ENCODE measurements around the gene SPRR3.

SPRR3 gene
- total RNA-seq, result 0 reads per million in 3 donors

GRCh38 chr1:153001382-153001781 lies at the start of gene SPRR3:
TSS of gene SPRR3 (plus strand) at chr1:153001749. CDS start at chr1:153003021, 1,272 bp downstream.
- Histone ChIP-seq H3K27me3 (replicated peaks; ENCODE audit: control insufficient read depth, insufficient read depth, low read length, poor library complexity, severe bottlenecking) (no peaks in the 10 kb centered on the region), H3K9me3 (ENCODE audit: control insufficient read depth, low read length) (no peaks in the 10 kb centered on the region), H3K27ac (ENCODE audit: insufficient read depth, low read length, poor library complexity, severe bottlenecking) (no peak within 1 kb of the TSS), H3K36me3 (ENCODE audit: control insufficient read depth, insufficient read depth, low read length) (no peaks in the 10 kb centered on the region), H3K4me1 (ENCODE audit: control insufficient read depth, insufficient read depth, low read length, poor library complexity, severe bottlenecking) (no peaks in the 10 kb centered on the region), H3K4me3 (ENCODE audit: insufficient read depth, low read depth, low read length, poor library complexity, severe bottlenecking) (no peak within 1 kb of the TSS)
- DNase-seq, result no peak

- H3K4me3 ChIP-seq (ENCODE audit: insufficient read depth, low read depth, low read length, poor library complexity, severe bottlenecking), result no peak overlapping the region
- no peaks in the 10 kb centered on the region for H3K9me3 ChIP-seq (ENCODE audit: control insufficient read depth, low read length)
- no peak overlapping the region for H3K27ac ChIP-seq (ENCODE audit: insufficient read depth, low read length, poor library complexity, severe bottlenecking)
Measured at GRCh38 chr1:152953761-152954160, 47.8 kb upstream of the SPRR3 start.

DNA sequence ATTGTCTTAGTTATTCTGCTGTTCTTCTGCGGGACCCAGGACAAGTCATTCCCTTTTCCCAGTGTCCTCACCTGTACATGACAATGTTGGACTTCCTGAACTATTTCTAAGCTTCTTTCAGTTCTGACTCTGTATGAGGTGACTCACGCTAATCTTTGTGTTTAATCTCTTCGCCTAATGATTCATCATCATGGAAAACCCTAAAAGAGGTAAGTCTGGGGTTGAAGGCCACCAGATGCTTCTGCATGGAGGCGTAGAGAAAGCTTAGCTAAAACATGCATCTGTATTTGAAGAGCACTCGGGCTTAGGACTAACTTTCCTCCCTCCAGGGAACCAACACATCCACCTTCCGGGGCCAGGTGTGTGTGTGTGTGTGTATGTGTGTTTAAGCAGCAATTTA lies 47.1 kb upstream of the SPRR3 start:
- no peak for DNase-seq
- H3K36me3 ChIP-seq (ENCODE audit: control insufficient read depth, insufficient read depth, low read length), result no peaks in the 10 kb centered on the region
- H3K27me3 ChIP-seq (replicated peaks; ENCODE audit: control insufficient read depth, insufficient read depth, low read length, poor library complexity, severe bottlenecking), result no peaks in the 10 kb centered on the region
- no peak overlapping the region for H3K27ac ChIP-seq (ENCODE audit: insufficient read depth, low read length, poor library complexity, severe bottlenecking)
- no peak overlapping the region for H3K4me3 ChIP-seq (ENCODE audit: insufficient read depth, low read depth, low read length, poor library complexity, severe bottlenecking)
- no peaks in the 10 kb centered on the region for H3K9me3 ChIP-seq (ENCODE audit: control insufficient read depth, low read length)
- H3K4me1 ChIP-seq (ENCODE audit: control insufficient read depth, insufficient read depth, low read length, poor library complexity, severe bottlenecking), result no peaks in the 10 kb centered on the region

More at GRCh38 chr1:152953761-152954160, 47.8 kb upstream of the SPRR3 start:
- H3K36me3 ChIP-seq (ENCODE audit: control insufficient read depth, insufficient read depth, low read length), result no peaks in the 10 kb centered on the region
- DNase-seq, result no peak
- no peaks in the 10 kb centered on the region for H3K4me1 ChIP-seq (ENCODE audit: control insufficient read depth, insufficient read depth, low read length, poor library complexity, severe bottlenecking)
- H3K27me3 ChIP-seq (replicated peaks; ENCODE audit: control insufficient read depth, insufficient read depth, low read length, poor library complexity, severe bottlenecking), result no peaks in the 10 kb centered on the region

DNA sequence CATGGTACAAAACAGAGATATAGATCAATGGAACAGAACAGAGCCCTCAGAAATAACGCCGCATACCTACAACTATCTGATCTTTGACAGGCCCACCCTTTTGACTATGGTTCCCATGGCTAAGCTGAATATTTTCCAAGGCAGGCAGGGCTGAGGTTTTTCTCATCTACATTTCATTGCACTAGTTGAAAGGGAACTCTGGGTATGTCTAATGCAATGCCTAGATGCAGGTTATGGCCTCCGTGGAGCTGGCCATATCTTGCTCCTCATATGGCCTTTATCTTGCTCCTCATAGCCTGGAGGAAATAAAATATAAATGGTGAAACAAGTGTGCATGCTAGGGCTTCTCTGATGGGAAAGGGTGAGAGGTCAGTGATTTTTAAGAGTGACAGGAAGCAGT lies 44.0 kb upstream of the SPRR3 start:
- Histone ChIP-seq H3K27ac (ENCODE audit: insufficient read depth, low read length, poor library complexity, severe bottlenecking) (no peak overlapping the region), H3K4me1 (ENCODE audit: control insufficient read depth, insufficient read depth, low read length, poor library complexity, severe bottlenecking) (no peaks in the 10 kb centered on the region), H3K4me3 (ENCODE audit: insufficient read depth, low read depth, low read length, poor library complexity, severe bottlenecking) (no peak overlapping the region), H3K36me3 (ENCODE audit: control insufficient read depth, insufficient read depth, low read length) (no peaks in the 10 kb centered on the region), H3K27me3 (replicated peaks; ENCODE audit: control insufficient read depth, insufficient read depth, low read length, poor library complexity, severe bottlenecking) (no peaks in the 10 kb centered on the region), H3K9me3 (ENCODE audit: control insufficient read depth, low read length) (no peaks in the 10 kb centered on the region)
- DNase-seq, result no peak

- DNase-seq, result no peak
- no peaks in the 10 kb centered on the region for H3K9me3 ChIP-seq (ENCODE audit: control insufficient read depth, low read length)
- no peak overlapping the region for H3K27ac ChIP-seq (ENCODE audit: insufficient read depth, low read length, poor library complexity, severe bottlenecking)
- H3K4me1 ChIP-seq (ENCODE audit: control insufficient read depth, insufficient read depth, low read length, poor library complexity, severe bottlenecking), result no peaks in the 10 kb centered on the region
- no peaks in the 10 kb centered on the region for H3K27me3 ChIP-seq (replicated peaks; ENCODE audit: control insufficient read depth, insufficient read depth, low read length, poor library complexity, severe bottlenecking)
- H3K4me3 ChIP-seq (ENCODE audit: insufficient read depth, low read depth, low read length, poor library complexity, severe bottlenecking), result no peak overlapping the region
- H3K36me3 ChIP-seq (ENCODE audit: control insufficient read depth, insufficient read depth, low read length), result no peaks in the 10 kb centered on the region
Measured at GRCh38 chr1:152959273-152959672, 42.3 kb upstream of the SPRR3 start.

GRCh38 chr1:152959801-152960451 lies 41.6 kb upstream of the SPRR3 start:
- no peaks in the 10 kb centered on the region for H3K4me1 ChIP-seq (ENCODE audit: control insufficient read depth, insufficient read depth, low read length, poor library complexity, severe bottlenecking)
- no peak for DNase-seq
- no peaks in the 10 kb centered on the region for H3K9me3 ChIP-seq (ENCODE audit: control insufficient read depth, low read length)
- no peak overlapping the region for H3K27ac ChIP-seq (ENCODE audit: insufficient read depth, low read length, poor library complexity, severe bottlenecking)
- no peaks in the 10 kb centered on the region for H3K27me3 ChIP-seq (replicated peaks; ENCODE audit: control insufficient read depth, insufficient read depth, low read length, poor library complexity, severe bottlenecking)
- H3K4me3 ChIP-seq (ENCODE audit: insufficient read depth, low read depth, low read length, poor library complexity, severe bottlenecking), result no peak overlapping the region
- no peaks in the 10 kb centered on the region for H3K36me3 ChIP-seq (ENCODE audit: control insufficient read depth, insufficient read depth, low read length)

DNA sequence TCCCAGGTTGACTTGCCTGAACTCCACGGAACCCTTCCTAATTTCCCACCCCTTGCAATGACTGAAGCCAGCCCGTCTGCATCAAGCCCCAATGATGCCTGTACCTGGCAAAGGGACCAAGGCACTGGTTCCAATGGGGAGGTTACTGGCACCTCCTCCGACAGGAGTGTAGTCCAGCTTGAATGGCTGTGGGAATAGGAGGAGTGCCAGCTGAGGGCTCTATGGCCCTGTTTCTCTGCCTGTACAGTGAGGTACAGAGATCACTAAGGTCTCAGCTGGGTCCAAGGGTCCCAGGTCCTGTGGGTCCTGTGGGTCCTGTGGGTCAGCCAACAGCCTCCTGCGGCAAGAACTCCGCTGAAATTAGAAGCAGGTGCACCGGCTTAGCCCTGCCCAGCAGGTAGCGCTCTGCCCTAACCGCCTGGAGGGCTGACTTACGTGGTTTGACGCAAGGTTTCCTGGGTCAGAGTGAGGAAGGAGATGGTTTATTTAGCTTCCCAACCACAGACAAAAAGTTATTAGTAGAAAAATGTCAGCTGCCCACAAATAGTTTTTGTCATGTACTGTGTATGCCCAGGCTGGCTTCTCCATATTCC lies 41.0 kb upstream of the SPRR3 start:
- no peak for DNase-seq
- Histone ChIP-seq H3K27ac (ENCODE audit: insufficient read depth, low read length, poor library complexity, severe bottlenecking) (no peak overlapping the region), H3K27me3 (replicated peaks; ENCODE audit: control insufficient read depth, insufficient read depth, low read length, poor library complexity, severe bottlenecking) (no peaks in the 10 kb centered on the region)

GRCh38 chr1:152961226-152961891 lies 40.2 kb upstream of the SPRR3 start:
- Histone ChIP-seq H3K4me1 (ENCODE audit: control insufficient read depth, insufficient read depth, low read length, poor library complexity, severe bottlenecking) (no peaks in the 10 kb centered on the region), H3K9me3 (ENCODE audit: control insufficient read depth, low read length) (no peaks in the 10 kb centered on the region), H3K27me3 (replicated peaks; ENCODE audit: control insufficient read depth, insufficient read depth, low read length, poor library complexity, severe bottlenecking) (no peaks in the 10 kb centered on the region), H3K36me3 (ENCODE audit: control insufficient read depth, insufficient read depth, low read length) (no peaks in the 10 kb centered on the region), H3K27ac (ENCODE audit: insufficient read depth, low read length, poor library complexity, severe bottlenecking) (no peak overlapping the region), H3K4me3 (ENCODE audit: insufficient read depth, low read depth, low read length, poor library complexity, severe bottlenecking) (no peak overlapping the region)
- no peak for DNase-seq

More for the DNA sequence above, 41.0 kb upstream of the SPRR3 start:
- Histone ChIP-seq H3K36me3 (ENCODE audit: control insufficient read depth, insufficient read depth, low read length) (no peaks in the 10 kb centered on the region), H3K4me3 (ENCODE audit: insufficient read depth, low read depth, low read length, poor library complexity, severe bottlenecking) (no peak overlapping the region), H3K4me1 (ENCODE audit: control insufficient read depth, insufficient read depth, low read length, poor library complexity, severe bottlenecking) (no peaks in the 10 kb centered on the region), H3K9me3 (ENCODE audit: control insufficient read depth, low read length) (no peaks in the 10 kb centered on the region)

DNA sequence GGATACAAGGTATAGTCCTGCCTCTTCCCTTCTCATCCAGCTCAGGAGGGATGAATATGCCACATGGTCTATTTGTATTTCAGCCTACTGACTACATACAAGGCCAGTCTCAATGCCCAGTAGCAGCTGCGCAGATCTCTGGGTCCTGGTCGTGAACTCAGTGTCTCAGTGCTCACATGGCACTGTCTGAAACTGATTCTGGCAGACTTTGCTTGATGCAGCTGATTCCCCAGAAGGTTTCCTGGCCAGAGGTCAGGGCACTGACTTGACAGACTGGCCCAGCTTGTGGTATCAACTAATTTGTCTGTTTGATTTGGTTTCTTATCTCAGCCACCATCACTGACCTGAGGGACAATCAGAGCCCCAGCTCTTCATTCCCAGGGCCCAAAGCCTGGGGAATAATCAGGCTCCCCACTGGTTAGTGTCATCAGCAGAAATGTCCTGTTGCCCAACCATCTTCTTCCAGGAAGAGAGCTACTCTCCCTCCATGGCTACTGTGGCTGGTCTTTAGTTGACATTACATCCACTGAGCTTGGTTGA lies 38.6 kb upstream of the SPRR3 start:
- no peaks in the 10 kb centered on the region for H3K36me3 ChIP-seq (ENCODE audit: control insufficient read depth, insufficient read depth, low read length)
- no peak overlapping the region for H3K4me3 ChIP-seq (ENCODE audit: insufficient read depth, low read depth, low read length, poor library complexity, severe bottlenecking)
- H3K27me3 ChIP-seq (replicated peaks; ENCODE audit: control insufficient read depth, insufficient read depth, low read length, poor library complexity, severe bottlenecking), result peaks cover 5% of the 10 kb centered on the region
- no peaks in the 10 kb centered on the region for H3K9me3 ChIP-seq (ENCODE audit: control insufficient read depth, low read length)
- no peaks in the 10 kb centered on the region for H3K4me1 ChIP-seq (ENCODE audit: control insufficient read depth, insufficient read depth, low read length, poor library complexity, severe bottlenecking)
- no peak overlapping the region for H3K27ac ChIP-seq (ENCODE audit: insufficient read depth, low read length, poor library complexity, severe bottlenecking)
- no peak for DNase-seq

GRCh38 chr1:152964536-152964935 lies 37.0 kb upstream of the SPRR3 start:
- Histone ChIP-seq H3K27me3 (replicated peaks; ENCODE audit: control insufficient read depth, insufficient read depth, low read length, poor library complexity, severe bottlenecking) (peaks cover 5% of the 10 kb centered on the region), H3K4me3 (ENCODE audit: insufficient read depth, low read depth, low read length, poor library complexity, severe bottlenecking) (no peak overlapping the region), H3K36me3 (ENCODE audit: control insufficient read depth, insufficient read depth, low read length) (no peaks in the 10 kb centered on the region), H3K4me1 (ENCODE audit: control insufficient read depth, insufficient read depth, low read length, poor library complexity, severe bottlenecking) (no peaks in the 10 kb centered on the region), H3K9me3 (ENCODE audit: control insufficient read depth, low read length) (no peaks in the 10 kb centered on the region), H3K27ac (ENCODE audit: insufficient read depth, low read length, poor library complexity, severe bottlenecking) (no peak overlapping the region)
- DNase-seq, result no peak
